GM18870 (cell line): ENCODE measurements around the gene MRPL34.
A peak's percentile ranks its signal among the peaks of the same experiment; 100 is the strongest.
"Not testable (repeated sequence)": the region's sequence is repeated elsewhere in the genome, so short reads cannot be mapped to it uniquely, and the experiment has no call there.

ENCODE experiments used
- ATAC-seq: cut with Tn5 transposase; IDR thresholded peaks from one replicate; pipeline ENCODE4 v1.9.1; 2021; ENCODE audit warnings: moderate library complexity; ENCODE audit not compliant: unreplicated experiment

Gene MRPL34

GRCh38 chr19:17305517-17306284, at the start of gene MRPL34:
Gene MRPL34, plus strand, starts transcription at chr19:17305872. Its CDS starts 21 bp downstream, at chr19:17305893.
- peak; percentile 75 for ATAC-seq

- no peak for ATAC-seq
These were observed 49.5 kb upstream of the MRPL34 start for GRCh38 chr19:17256130-17256529.

- no peak for ATAC-seq
These were observed 46.4 kb upstream of the MRPL34 start for GRCh38 chr19:17259118-17259780.

GRCh38 chr19:17259934-17260333, 45.7 kb upstream of the MRPL34 start:
- ATAC-seq, result no peak

- peak; percentile 58 for ATAC-seq
These were observed 44.8 kb upstream of the MRPL34 start for GRCh38 chr19:17260842-17261325.

- ATAC-seq, result no peak
These were observed 43.1 kb upstream of the MRPL34 start for GRCh38 chr19:17262557-17262956.

GRCh38 chr19:17263712-17264640, 41.7 kb upstream of the MRPL34 start:
- ATAC-seq, result no peak

- ATAC-seq, result no peak
These were observed 41.1 kb upstream of the MRPL34 start, which contains the start of gene USHBP1 for GRCh38 chr19:17264641-17264979. Gene USHBP1, minus strand, starts transcription at chr19:17264745. Its CDS starts 446 bp downstream, at chr19:17264299.

- ATAC-seq, result no peak
These were observed 39.6 kb upstream of the MRPL34 start for GRCh38 chr19:17266026-17266425.

- peak; percentile 15 for ATAC-seq
These were observed 39.1 kb upstream of the MRPL34 start for GRCh38 chr19:17266589-17266974.

- peak; percentile 95 for ATAC-seq
These were observed 38.5 kb upstream of the MRPL34 start, which contains the start of gene BABAM1 for GRCh38 chr19:17266975-17267788. Gene BABAM1, plus strand, starts transcription at chr19:17267443. Its CDS starts 1,364 bp downstream, at chr19:17268807.

GRCh38 chr19:17268754-17269153, 36.9 kb upstream of the MRPL34 start:
- ATAC-seq, result no peak

- ATAC-seq, result not testable (repeated sequence)
These were observed 30.8 kb upstream of the MRPL34 start for GRCh38 chr19:17274892-17275291.

GRCh38 chr19:17275441-17276175, 30.1 kb upstream of the MRPL34 start:
- no peak for ATAC-seq

- ATAC-seq, result no peak
These were observed 26.2 kb upstream of the MRPL34 start for GRCh38 chr19:17279436-17279835.

GRCh38 chr19:17281391-17282304, 24.0 kb upstream of the MRPL34 start, which contains the start of gene ANKLE1:
Gene ANKLE1, plus strand, starts transcription at chr19:17281901. Its CDS starts 20 bp downstream, at chr19:17281921.
- ATAC-seq, result no peak

- no peak for ATAC-seq
These were observed 23.1 kb upstream of the MRPL34 start for GRCh38 chr19:17282488-17283125.

GRCh38 chr19:17283504-17283996, 22.1 kb upstream of the MRPL34 start:
- ATAC-seq, result no peak
